HEK293 (cell line): ENCODE results near the gene ITPKB.
A peak's percentile ranks its signal among the peaks of the same experiment; 100 is the strongest.
"Not testable (repeated sequence)": the region's sequence is repeated elsewhere in the genome, so short reads cannot be mapped to it uniquely, and the experiment has no call there.

Experiments
- CTCF ChIA-PET: fragments of 350-600 bp; formaldehyde crosslinking; extraction: SDS; loops from one replicate; lab custom pipeline; 2021; ENCODE audit warnings: antibody characterized with exemption; lab: Yijun Ruan, JAX
- POLR2A ChIA-PET: fragments of 300-600 bp; formaldehyde crosslinking; extraction: SDS; loops from one replicate; lab custom pipeline; 2020; ENCODE audit warnings: antibody characterized with exemption, inconsistent platforms; lab: Yijun Ruan, JAX
- H3K27ac ChIP-seq: fragments of 200-500 bp; sonication (Bioruptor generic); 2 replicates; pipeline ENCODE4 v1.5.1; 2014; ENCODE audit warnings: low read depth, low read length, control low read depth, inconsistent platforms; ENCODE audit errors: extremely low read depth
- H3K36me3 ChIP-seq, 2 experiments: fragments of 200-500 bp in 1 of 2; sonication (Bioruptor generic) in 1 of 2; 1 replicate in 1 of 2; 2 replicates in 1 of 2; pipeline ENCODE4 v1.5.1; 2014 to 2017; ENCODE audit warnings: inconsistent platforms in 2 of 2, low read length in 2 of 2; ENCODE audit not compliant: control insufficient read depth in 2 of 2, insufficient read depth in 1 of 2
- H3K4me1 ChIP-seq: fragments of 200-500 bp; sonication (Bioruptor generic); 2 replicates; pipeline ENCODE4 v1.5.1; 2014; ENCODE audit warnings: mild to moderate bottlenecking, low read length, inconsistent platforms; ENCODE audit not compliant: control insufficient read depth, insufficient read depth
- H3K4me3 ChIP-seq: 2 replicates; pipeline ENCODE4 v1.5.1; 2011; ENCODE audit warnings: low read depth, mild to moderate bottlenecking, control low read depth, low read length, moderate library complexity
- H3K9me3 ChIP-seq: fragments of 200-500 bp; sonication (Bioruptor generic); 2 replicates; pipeline ENCODE4 v1.5.1; 2014; ENCODE audit warnings: low read depth, low read length, inconsistent platforms; ENCODE audit not compliant: control insufficient read depth, insufficient read depth
- AEBP2 ChIP-seq: fragments of 450-650 bp; formaldehyde crosslinking; IDR thresholded peaks from 2 replicates; pipeline ENCODE4 v1.5.1; 2016; ENCODE audit warnings: missing biosample characterization, missing genetic modification characterization, borderline replicate concordance
- EGR2 ChIP-seq: fragments of 450-650 bp; formaldehyde crosslinking; IDR thresholded peaks from 2 replicates; pipeline ENCODE4 v1.5.1; 2016; ENCODE audit warnings: low read depth, missing biosample characterization, missing genetic modification characterization
- MZF1 ChIP-seq: fragments of 450-650 bp; formaldehyde crosslinking; IDR thresholded peaks from 2 replicates; pipeline ENCODE4 v1.5.1; 2017; ENCODE audit warnings: missing biosample characterization, missing genetic modification characterization, borderline replicate concordance
- PRDM1 ChIP-seq: fragments of 450-650 bp; formaldehyde crosslinking; IDR thresholded peaks from 2 replicates; pipeline ENCODE4; 2016; ENCODE audit warnings: missing biosample characterization, missing genetic modification characterization
- SP3 ChIP-seq: fragments of 450-650 bp; formaldehyde crosslinking; IDR thresholded peaks from 2 replicates; pipeline ENCODE4 v1.5.1; 2016; ENCODE audit warnings: missing biosample characterization, missing genetic modification characterization
- ZFHX2 ChIP-seq: fragments of 450-650 bp; formaldehyde crosslinking; conservative IDR thresholded peaks from 2 replicates; pipeline ENCODE4 v1.5.1; 2016; ENCODE audit warnings: missing biosample characterization, missing genetic modification characterization
- ZFP3 ChIP-seq: fragments of 450-650 bp; formaldehyde crosslinking; IDR thresholded peaks from 2 replicates; pipeline ENCODE4 v1.5.1; 2016; ENCODE audit warnings: low read depth, missing biosample characterization, missing genetic modification characterization
- ZNF121 ChIP-seq: fragments of 450-650 bp; formaldehyde crosslinking; IDR thresholded peaks from 2 replicates; pipeline ENCODE4 v1.5.1; 2016; ENCODE audit warnings: missing biosample characterization, missing genetic modification characterization
- ZNF280D ChIP-seq: fragments of 450-650 bp; formaldehyde crosslinking; IDR thresholded peaks from 2 replicates; pipeline ENCODE4 v1.5.1; 2016; ENCODE audit warnings: missing biosample characterization, missing genetic modification characterization
- ZNF366 ChIP-seq: fragments of 450-650 bp; formaldehyde crosslinking; conservative IDR thresholded peaks from 2 replicates; pipeline ENCODE4 v1.5.1; 2016; ENCODE audit warnings: missing biosample characterization, missing genetic modification characterization
- ZNF37A ChIP-seq: fragments of 450-650 bp; IDR thresholded peaks from 2 replicates; pipeline ENCODE4 v1.5.1; 2018; ENCODE audit warnings: missing biosample characterization, missing genetic modification characterization
- ZNF501 ChIP-seq: fragments of 450-650 bp; formaldehyde crosslinking; IDR thresholded peaks from 2 replicates; pipeline ENCODE4 v1.5.1; 2016; ENCODE audit warnings: missing biosample characterization, missing genetic modification characterization
- ZNF549 ChIP-seq: fragments of 450-650 bp; IDR thresholded peaks from 2 replicates; pipeline ENCODE4 v1.5.1; 2018; ENCODE audit warnings: missing biosample characterization, missing genetic modification characterization, mild to moderate bottlenecking, inconsistent platforms, moderate library complexity
- ZNF610 ChIP-seq: fragments of 450-650 bp; formaldehyde crosslinking; IDR thresholded peaks from 2 replicates; pipeline ENCODE4 v1.5.1; 2016; ENCODE audit warnings: missing biosample characterization, missing genetic modification characterization, borderline replicate concordance
- ZNF792 ChIP-seq: fragments of 450-650 bp; formaldehyde crosslinking; IDR thresholded peaks from 2 replicates; pipeline ENCODE4 v1.5.1; 2016; ENCODE audit warnings: missing biosample characterization, missing genetic modification characterization
- TF ChIP-seq, protein P1 (sequence below): fragments of 450-650 bp; formaldehyde crosslinking; IDR thresholded peaks from 2 replicates; pipeline ENCODE4 v1.5.1; 2016; ENCODE audit warnings: missing biosample characterization, missing genetic modification characterization

ITPKB gene

GRCh38 chr1:226776066-226776465 lies 37.0 kb upstream of the ITPKB start (continued):
- TF ChIP-seq AEBP2 (tag by site-specific recombination) (no peak), ZNF37A (no peak), ZNF610 (tag by site-specific recombination) (no peak), ZNF366 (no peak), ZNF792 (tag by site-specific recombination) (no peak), ZNF280D (tag by site-specific recombination) (no peak)

- Histone ChIP-seq H3K4me1 (no peaks in the 10 kb centered on the region), H3K9me3 (no peaks in the 10 kb centered on the region; the same call in 1 of the 2 replicates), H3K4me3 (no peak overlapping the region), H3K36me3 (no peaks in the 10 kb centered on the region), H3K27ac (no peak overlapping the region)
- CTCF ChIA-PET, result interaction anchor here (0.8 kb wide), 1 partner anchor 32 kb away, joined by 3 read pairs; no protein-coding TSS in a partner anchor
- POLR2A ChIA-PET, result no interaction called here
- TF ChIP-seq ZNF549 (no peak), ZNF501 (no peak), MZF1 (no peak), ZNF37A (no peak)
- TF ChIP-seq, protein P1, sequence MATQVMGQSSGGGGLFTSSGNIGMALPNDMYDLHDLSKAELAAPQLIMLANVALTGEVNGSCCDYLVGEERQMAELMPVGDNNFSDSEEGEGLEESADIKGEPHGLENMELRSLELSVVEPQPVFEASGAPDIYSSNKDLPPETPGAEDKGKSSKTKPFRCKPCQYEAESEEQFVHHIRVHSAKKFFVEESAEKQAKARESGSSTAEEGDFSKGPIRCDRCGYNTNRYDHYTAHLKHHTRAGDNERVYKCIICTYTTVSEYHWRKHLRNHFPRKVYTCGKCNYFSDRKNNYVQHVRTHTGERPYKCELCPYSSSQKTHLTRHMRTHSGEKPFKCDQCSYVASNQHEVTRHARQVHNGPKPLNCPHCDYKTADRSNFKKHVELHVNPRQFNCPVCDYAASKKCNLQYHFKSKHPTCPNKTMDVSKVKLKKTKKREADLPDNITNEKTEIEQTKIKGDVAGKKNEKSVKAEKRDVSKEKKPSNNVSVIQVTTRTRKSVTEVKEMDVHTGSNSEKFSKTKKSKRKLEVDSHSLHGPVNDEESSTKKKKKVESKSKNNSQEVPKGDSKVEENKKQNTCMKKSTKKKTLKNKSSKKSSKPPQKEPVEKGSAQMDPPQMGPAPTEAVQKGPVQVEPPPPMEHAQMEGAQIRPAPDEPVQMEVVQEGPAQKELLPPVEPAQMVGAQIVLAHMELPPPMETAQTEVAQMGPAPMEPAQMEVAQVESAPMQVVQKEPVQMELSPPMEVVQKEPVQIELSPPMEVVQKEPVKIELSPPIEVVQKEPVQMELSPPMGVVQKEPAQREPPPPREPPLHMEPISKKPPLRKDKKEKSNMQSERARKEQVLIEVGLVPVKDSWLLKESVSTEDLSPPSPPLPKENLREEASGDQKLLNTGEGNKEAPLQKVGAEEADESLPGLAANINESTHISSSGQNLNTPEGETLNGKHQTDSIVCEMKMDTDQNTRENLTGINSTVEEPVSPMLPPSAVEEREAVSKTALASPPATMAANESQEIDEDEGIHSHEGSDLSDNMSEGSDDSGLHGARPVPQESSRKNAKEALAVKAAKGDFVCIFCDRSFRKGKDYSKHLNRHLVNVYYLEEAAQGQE, result 0 out of 2 replicates have a peak, but pooled peaks have one; percentile 25
These were observed 33.5 kb upstream of the ITPKB start for GRCh38 chr1:226772446-226773139.

- not testable (repeated sequence) for H3K4me1 ChIP-seq
- peak; percentile 65; the same call in 1 of the 2 replicates for TF ChIP-seq ZNF121 (tag by site-specific recombination)
- TF ChIP-seq, all 188 proteins: peak for 1; not testable (repeated sequence) for 187
- H3K4me3 ChIP-seq, H3K36me3 ChIP-seq, POLR2A ChIA-PET, H3K27ac ChIP-seq, H3K9me3 ChIP-seq: not testable (repeated sequence)
- CTCF ChIA-PET, result interaction anchor here (0.7 to 1.2 kb wide), 3 partner anchors 28 to 141 kb away, joined by 3 to 4 read pairs (median 3); no protein-coding TSS in a partner anchor
These were observed 28.1 kb upstream of the ITPKB start for GRCh38 chr1:226767170-226767569.

DNA sequence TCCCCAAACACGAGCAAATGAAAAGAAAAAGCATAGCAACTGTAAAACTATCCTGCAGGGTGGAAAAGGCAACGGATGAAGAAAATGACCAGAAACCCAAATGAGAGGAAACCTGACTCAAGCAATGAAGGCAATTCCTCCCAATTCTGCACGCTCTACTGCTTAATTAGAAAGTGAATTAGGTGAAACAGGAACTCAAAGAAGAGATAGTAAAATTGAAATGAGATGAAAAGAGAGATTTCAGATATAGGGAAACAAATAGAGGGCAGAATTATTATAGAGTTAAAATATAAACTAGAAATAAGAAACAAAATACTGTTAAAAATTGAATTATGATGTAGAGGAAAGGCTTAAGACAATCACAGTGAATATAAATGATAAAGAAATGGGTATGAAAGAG lies 27.5 kb upstream of the ITPKB start:
- TF ChIP-seq SP3 (no peak), ZFHX2 (tag by site-specific recombination) (no peak), PRDM1 (tag by site-specific recombination) (peak; percentile 68), EGR2 (tag by site-specific recombination) (no peak), ZFP3 (tag by site-specific recombination) (no peak)
- Histone ChIP-seq H3K4me3 (no peak overlapping the region), H3K4me1 (no peaks in the 10 kb centered on the region), H3K36me3 (no peaks in the 10 kb centered on the region), H3K27ac (no peak overlapping the region), H3K9me3 (no peaks in the 10 kb centered on the region)
- ChIA-PET POLR2A (no interaction called here), CTCF (no interaction called here)
